Stimulated activated CD4-positive, alpha-beta T cell treated with anti-CD3 and anti-CD28 coated beads, Interleukin-12 subunit alpha, Interleukin-12 subunit beta, amount 100 ng/mL, for 48 hours (primary cell): Measurements from ENCODE around the gene PAX7.
"Not testable (repeated sequence)": the region's sequence is repeated elsewhere in the genome, so short reads cannot be mapped to it uniquely, and the experiment has no call there.

Source experiments
- DNase-seq, 3 donors: peaks; one replicate each; pipeline ENCODE4 v3.0.0-alpha.2; 2020; ENCODE audit warnings: low read depth in 2 of 3, low spot score in 1 of 3

PAX7 gene

GRCh38 chr1:18725231-18725895 lies 94.7 kb downstream of the PAX7 start:
- DNase-seq = no peak

- DNase-seq = no peak
Observed at GRCh38 chr1:18726368-18726767, 95.7 kb downstream of the PAX7 start.

GRCh38 chr1:18727956-18728355 lies 97.3 kb downstream of the PAX7 start:
- DNase-seq = no peak

GRCh38 chr1:18730321-18730720 lies 99.7 kb downstream of the PAX7 start:
- DNase-seq = no peak

GRCh38 chr1:18731148-18731547 lies 100.5 kb downstream of the PAX7 start:
- DNase-seq = no peak

GRCh38 chr1:18731591-18732235 lies 101.1 kb downstream of the PAX7 start:
- DNase-seq = no peak

- no peak for DNase-seq
Observed at GRCh38 chr1:18732686-18733085, 102.0 kb downstream of the PAX7 start.

- no peak for DNase-seq
Observed at GRCh38 chr1:18734001-18734400, 103.4 kb downstream of the PAX7 start.

GRCh38 chr1:18734461-18735223 lies 104.0 kb downstream of the PAX7 start:
- no peak for DNase-seq

GRCh38 chr1:18735224-18735997 lies 104.8 kb downstream of the PAX7 start:
- no peak for DNase-seq

- no peak for DNase-seq
Observed at GRCh38 chr1:18736958-18737357, 106.3 kb downstream of the PAX7 start.

GRCh38 chr1:18738126-18738525 lies 107.5 kb downstream of the PAX7 start:
- DNase-seq = no peak

GRCh38 chr1:18738617-18739016 lies 108.0 kb downstream of the PAX7 start:
- no peak for DNase-seq

- no peak for DNase-seq
Observed at GRCh38 chr1:18739408-18739807, 108.8 kb downstream of the PAX7 start.

- no peak for DNase-seq
Observed at GRCh38 chr1:18739897-18740296, 109.3 kb downstream of the PAX7 start.

- DNase-seq = no peak
Observed at GRCh38 chr1:18740617-18741016, 110.0 kb downstream of the PAX7 start.

GRCh38 chr1:18743233-18743632 lies 112.6 kb downstream of the PAX7 start:
- DNase-seq = no peak

GRCh38 chr1:18744381-18744780 lies 113.7 kb downstream of the PAX7 start:
- DNase-seq = not testable (repeated sequence)

- DNase-seq = no peak
Observed at GRCh38 chr1:18746981-18747380, 116.3 kb downstream of the PAX7 start.

- DNase-seq = no peak
Observed at GRCh38 chr1:18747671-18748070, 117.0 kb downstream of the PAX7 start.

GRCh38 chr1:18748435-18748834 lies 117.8 kb downstream of the PAX7 start:
- DNase-seq = no peak

GRCh38 chr1:18749569-18749968 lies 118.9 kb downstream of the PAX7 start:
- DNase-seq = no peak
